Prostate gland (tissue), 2 donors: ENCODE results near the gene BCR. TPM values are rescaled to one million over a fixed set of nuclear protein-coding genes. Genes with fewer than 3 reads are reported as not detected.

Source experiments
- DNase-seq: peaks from one replicate; pipeline ENCODE4 v3.0.0-alpha.2; 2019; ENCODE audit warnings: low spot score
- H3K27ac ChIP-seq, 2 donors: fragments of 200-600 bp; sonication (generic); 2 replicates each; pipeline ENCODE4 v1.5.1; 2017 to 2019
- H3K27me3 ChIP-seq: fragments of 200-600 bp; sonication (generic); replicated peaks from 2 replicates; pipeline ENCODE4 v1.5.1; 2019; ENCODE audit not compliant: insufficient read depth
- H3K36me3 ChIP-seq, 2 donors: fragments of 200-600 bp; sonication (generic); 1 replicate in 1 of 2; 2 replicates in 1 of 2; pipeline versions ENCODE4 v1.5.1 to v1.8.1; 2017 to 2019
- H3K4me1 ChIP-seq: fragments of 200-600 bp; sonication (generic); replicated peaks from 2 replicates; pipeline ENCODE4 v1.5.1; 2019
- H3K4me3 ChIP-seq, 2 donors: fragments of 200-600 bp; sonication (generic); 2 replicates each; pipeline ENCODE4 v1.5.1; 2017 to 2019
- H3K9me3 ChIP-seq: fragments of 200-600 bp; sonication (generic); 2 replicates; pipeline ENCODE4 v1.5.1; 2017
- CTCF ChIP-seq, 4 experiments: fragments of 200-600 bp in 2 of 4; fragments of 450-650 bp in 2 of 4; sonication (generic) in 2 of 4; IDR thresholded peaks; 1 replicate in 3 of 4; 2 replicates in 1 of 4; pipeline ENCODE4 v1.5.1; 2016 to 2019; ENCODE audit warnings: antibody characterized with exemption in 4 of 4, mild to moderate bottlenecking in 2 of 4, moderate library complexity in 2 of 4
- POLR2A ChIP-seq: fragments of 450-650 bp; IDR thresholded peaks from one replicate; pipeline ENCODE4 v1.6.1; 2016; ENCODE audit warnings: antibody characterized with exemption, mild to moderate bottlenecking
- POLR2AphosphoS5 ChIP-seq: sonication (generic); formaldehyde crosslinking; IDR thresholded peaks from one replicate; pipeline ENCODE4 v1.6.1; 2017; ENCODE audit warnings: antibody characterized with exemption
- WGBS: methylation state at CpG from one replicate; pipeline ENCODE4 v1.1.5; 2018; 5-methylcytosine and 5-hydroxymethylcytosine counted together
- intact Hi-C: fragments of 100-400 bp; cut with DNase I; formaldehyde crosslinking; loops from one replicate; pipeline ENCODE4 v1.14.2; 2022
- total RNA-seq, 2 donors: library from RNA; depleted of rRNA; stranded (reverse); fragments of >200 nt; gene quantifications; one replicate each; pipeline ENCODE4 v1.1.0, GENCODE V29; 2016

BCR gene
- total RNA-seq, 2 donors from 2014 or later, result 32.7 to 88.8 TPM

GRCh38 chr22:23176645-23177027 is 3.7 kb upstream of the BCR start:
- Histone ChIP-seq H3K4me1 (peaks cover 4% of the 10 kb centered on the region), H3K27ac (no peak overlapping the region), H3K9me3 (no peaks in the 10 kb centered on the region), H3K36me3 (no peaks in the 10 kb centered on the region), H3K4me3 (no peak overlapping the region), H3K27me3 (no peaks in the 10 kb centered on the region)
- no peak for DNase-seq
- 97% methylated on average over 9 of the region's 9 CpGs for WGBS
- no peak for TF ChIP-seq POLR2A
- no peak for TF ChIP-seq CTCF (IDR thresholded peaks at IDR 0.05)
- no peak for TF ChIP-seq POLR2AphosphoS5
- intact Hi-C loops, result loop anchor here (5.0 kb wide), 1 partner anchor 211 kb away; no protein-coding TSS in a partner anchor

GRCh38 chr22:23177197-23177596 is 3.1 kb upstream of the BCR start:
- no peak for DNase-seq
- TF ChIP-seq CTCF (IDR thresholded peaks at IDR 0.05) (no peak), POLR2A (no peak), POLR2AphosphoS5 (no peak)
- WGBS, result 92% methylated on average over 4 of the region's 4 CpGs
- Histone ChIP-seq H3K27ac (no peak overlapping the region), H3K36me3 (no peaks in the 10 kb centered on the region), H3K9me3 (no peaks in the 10 kb centered on the region), H3K27me3 (no peaks in the 10 kb centered on the region), H3K4me1 (peaks cover 10% of the 10 kb centered on the region), H3K4me3 (no peak overlapping the region)
- intact Hi-C loops, result loop anchor here (5.0 kb wide), 1 partner anchor 210 kb away; no protein-coding TSS in a partner anchor

- H3K27me3 ChIP-seq, result no peaks in the 10 kb centered on the region
- no peaks in the 10 kb centered on the region for H3K9me3 ChIP-seq
- 30% methylated on average over 9 of the region's 9 CpGs for WGBS
- peak overlapping the region; percentile 73 to 75 for H3K27ac ChIP-seq
- peaks cover 17% of the 10 kb centered on the region for H3K4me1 ChIP-seq
- DNase-seq, result peak; percentile 47
- intact Hi-C loops, result loop anchor here (1.0 to 5.0 kb wide), 2 partner anchors 103 to 209 kb away; no protein-coding TSS in a partner anchor
- H3K4me3 ChIP-seq, result no peak overlapping the region
- peak; percentile 96 to 98 (median 96) for TF ChIP-seq CTCF (IDR thresholded peaks at IDR 0.05)
- peak; percentile 55 for TF ChIP-seq POLR2AphosphoS5
- no peak for TF ChIP-seq POLR2A
- no peaks in the 10 kb centered on the region for H3K36me3 ChIP-seq
Measured at GRCh38 chr22:23178512-23179254, 1.6 kb upstream of the BCR start.

- Histone ChIP-seq H3K4me3 (peak overlapping the region; percentile 51 to 54), H3K4me1 (peaks cover 17% of the 10 kb centered on the region), H3K27me3 (no peaks in the 10 kb centered on the region), H3K36me3 (no peaks in the 10 kb centered on the region), H3K27ac (peak overlapping the region; percentile 73 to 75), H3K9me3 (no peaks in the 10 kb centered on the region)
- no peak for TF ChIP-seq CTCF (IDR thresholded peaks at IDR 0.05)
- no peak for TF ChIP-seq POLR2A
- no peak for TF ChIP-seq POLR2AphosphoS5
- 36% methylated on average over 25 of the region's 25 CpGs for WGBS
- DNase-seq, result no peak
- intact Hi-C loops, result loop anchor here (5.0 kb wide), 2 partner anchors 208 to 343 kb away; no protein-coding TSS in a partner anchor
Measured at GRCh38 chr22:23179381-23180299, 669 bp upstream of the BCR start.
